ENCODE measurements around the gene CENPL.
"Not testable (repeated sequence)": the region's sequence is repeated elsewhere in the genome, so short reads cannot be mapped to it uniquely, and the experiment has no call there.

The CENPL gene

DNA sequence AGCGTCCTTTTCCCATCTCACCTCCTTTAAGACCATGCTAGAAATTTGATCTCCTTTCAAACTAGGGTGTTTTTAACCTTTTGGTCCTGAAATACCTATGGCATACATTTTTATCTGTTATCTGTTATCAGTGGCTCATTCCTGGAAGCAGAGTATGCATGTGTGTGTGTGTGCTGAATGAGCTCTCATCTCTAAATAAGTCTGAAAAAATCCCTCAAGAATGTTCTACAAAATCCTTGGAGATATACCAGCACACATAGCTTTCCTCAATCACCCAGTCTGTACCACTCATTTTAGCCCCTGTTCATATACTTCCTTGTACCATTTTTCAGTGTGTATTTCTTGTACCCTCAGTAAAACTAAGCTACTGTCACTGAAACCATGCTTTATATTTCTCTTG, 6.2 kb downstream of the CENPL start:
- H3K9me3 Mint-ChIP-seq, result no peaks in the 10 kb centered on the region
- H3K27me3 Mint-ChIP-seq, result no peaks in the 10 kb centered on the region
- H3K4me1 Mint-ChIP-seq (ENCODE audit: low read depth), result peaks cover 46% of the 10 kb centered on the region
- no peak overlapping the region for H3K4me3 Mint-ChIP-seq
- H3K36me3 Mint-ChIP-seq (ENCODE audit: low read depth), result peaks cover 51% of the 10 kb centered on the region
- no peak overlapping the region for H3K27ac Mint-ChIP-seq

DNA sequence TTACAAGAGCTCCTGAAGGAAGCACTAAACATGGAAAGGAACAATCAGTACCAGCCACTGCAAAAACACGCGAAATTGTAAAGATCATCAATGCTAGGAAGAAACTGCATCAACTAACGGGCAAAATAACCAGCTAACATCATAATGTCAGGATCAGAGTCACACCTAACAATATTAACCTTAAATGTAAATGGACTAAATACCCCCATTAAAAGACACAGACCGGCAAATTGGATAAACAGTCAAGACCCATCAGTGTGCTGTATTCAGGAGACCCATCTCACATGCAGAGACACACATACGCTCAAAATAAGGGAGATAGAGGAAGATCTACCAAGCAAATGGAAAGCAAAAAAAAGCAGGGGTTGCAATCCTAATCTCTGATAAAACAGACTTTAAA, 11.0 kb downstream of the CENPL start:
- Mint-ChIP-seq H3K36me3 (ENCODE audit: low read depth) (peaks cover 71% of the 10 kb centered on the region), H3K4me1 (ENCODE audit: low read depth) (peaks cover 26% of the 10 kb centered on the region)
- H3K27ac Mint-ChIP-seq, H3K4me3 Mint-ChIP-seq, H3K27me3 Mint-ChIP-seq, H3K9me3 Mint-ChIP-seq: not testable (repeated sequence)

DNA sequence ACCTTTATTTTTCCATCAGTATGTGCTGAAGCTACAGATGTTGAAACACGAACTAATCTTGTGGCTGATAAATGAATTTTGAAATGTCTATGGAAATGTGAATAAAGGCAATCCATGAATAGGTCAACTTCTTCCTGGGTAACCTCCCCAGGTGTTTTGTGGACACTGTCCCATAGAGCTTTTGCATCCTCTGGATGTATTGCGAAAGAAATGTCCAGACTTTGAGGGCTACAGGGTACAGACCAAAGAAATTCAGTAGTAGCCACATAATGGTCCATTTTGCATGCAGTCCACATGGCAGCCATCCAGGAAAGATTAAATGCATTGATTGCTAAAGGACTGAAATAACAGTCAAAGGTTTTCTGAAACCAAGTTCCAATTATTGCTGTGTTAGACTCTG, 21.7 kb downstream of the CENPL start:
- Mint-ChIP-seq H3K27ac (no peak overlapping the region), H3K36me3 (ENCODE audit: low read depth) (peaks cover 63% of the 10 kb centered on the region)

DNA sequence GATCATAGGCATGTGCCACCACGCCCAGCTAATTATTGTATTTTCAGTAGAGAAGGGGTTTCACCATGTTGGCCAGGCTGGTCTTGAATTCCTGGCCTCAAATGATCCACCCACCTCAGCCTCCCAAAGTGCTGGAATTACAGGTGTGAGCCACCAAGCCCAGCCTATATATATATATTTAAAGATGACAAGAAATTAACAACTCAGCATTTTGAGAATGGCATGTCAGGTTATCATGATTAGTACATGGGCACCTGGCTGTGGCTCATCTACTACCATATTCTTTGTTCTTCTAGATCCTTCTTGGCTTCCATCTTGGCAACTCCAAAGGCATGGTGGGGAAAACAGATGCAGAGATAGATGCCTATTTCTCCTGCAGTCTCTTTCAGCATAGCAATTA, 24.7 kb downstream of the CENPL start:
- H3K36me3 Mint-ChIP-seq (ENCODE audit: low read depth), result peaks cover 58% of the 10 kb centered on the region
- not testable (repeated sequence) for H3K27ac Mint-ChIP-seq; H3K27me3 Mint-ChIP-seq; H3K4me1 Mint-ChIP-seq (ENCODE audit: low read depth); H3K9me3 Mint-ChIP-seq; H3K4me3 Mint-ChIP-seq

More for the DNA sequence above, 21.7 kb downstream of the CENPL start:
- H3K9me3 Mint-ChIP-seq, result no peaks in the 10 kb centered on the region
- H3K4me1 Mint-ChIP-seq (ENCODE audit: low read depth), result no peaks in the 10 kb centered on the region
- H3K4me3 Mint-ChIP-seq, result no peak overlapping the region
- H3K27me3 Mint-ChIP-seq, result no peaks in the 10 kb centered on the region

DNA sequence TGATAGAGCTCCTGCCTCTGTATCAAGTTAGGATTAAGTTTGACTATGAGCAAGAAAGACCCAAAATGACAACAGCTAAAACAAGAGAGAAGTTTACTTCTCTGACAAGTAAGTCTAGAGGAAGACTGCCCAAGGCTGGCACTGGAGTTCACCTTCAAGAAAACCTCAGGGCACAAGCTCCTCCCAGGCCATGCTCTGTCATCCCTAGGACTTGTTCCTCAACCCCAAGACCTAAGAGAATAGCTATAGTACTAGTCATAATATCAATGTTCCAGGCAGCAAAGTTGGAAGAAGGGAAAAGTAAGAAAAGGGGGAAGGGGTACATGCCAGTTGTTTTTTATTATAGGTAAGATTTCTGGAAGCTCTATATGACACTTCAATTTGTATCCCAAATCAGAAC, 26.6 kb downstream of the CENPL start:
- Mint-ChIP-seq H3K36me3 (ENCODE audit: low read depth) (peaks cover 49% of the 10 kb centered on the region), H3K27me3 (no peaks in the 10 kb centered on the region), H3K4me1 (ENCODE audit: low read depth) (no peaks in the 10 kb centered on the region), H3K9me3 (no peaks in the 10 kb centered on the region), H3K4me3 (no peak overlapping the region), H3K27ac (no peak overlapping the region)

GRCh38 chr1:173789841-173790240, 34.8 kb downstream of the CENPL start:
- Mint-ChIP-seq H3K27ac (no peak overlapping the region), H3K4me1 (ENCODE audit: low read depth) (no peaks in the 10 kb centered on the region), H3K36me3 (ENCODE audit: low read depth) (peaks cover 28% of the 10 kb centered on the region), H3K4me3 (no peak overlapping the region), H3K9me3 (no peaks in the 10 kb centered on the region), H3K27me3 (no peaks in the 10 kb centered on the region)

DNA sequence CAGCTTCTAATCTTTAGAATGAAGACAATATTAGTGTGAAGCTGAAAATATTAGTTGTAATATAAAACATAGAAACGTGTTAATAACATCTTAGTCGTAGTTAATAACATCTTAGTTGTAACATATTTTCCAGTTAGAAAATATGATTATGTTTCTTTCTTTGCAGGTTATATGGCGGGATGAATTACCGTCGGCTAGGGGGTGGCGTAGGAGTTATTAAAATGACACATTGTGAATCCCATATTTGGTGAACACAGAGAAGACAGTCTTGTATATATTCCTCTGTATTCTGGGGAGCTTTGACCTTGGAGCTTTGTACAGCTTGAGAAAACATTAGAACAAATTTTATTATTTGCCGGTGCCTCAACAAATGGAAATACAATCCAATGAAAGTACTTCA, 39.7 kb downstream of the CENPL start:
- no peaks in the 10 kb centered on the region for H3K4me1 Mint-ChIP-seq (ENCODE audit: low read depth)

GRCh38 chr1:173779936-173780335, 44.7 kb downstream of the CENPL start:
- Mint-ChIP-seq H3K4me1 (ENCODE audit: low read depth) (no peaks in the 10 kb centered on the region), H3K36me3 (ENCODE audit: low read depth) (peaks cover 64% of the 10 kb centered on the region), H3K4me3 (no peak overlapping the region), H3K27ac (no peak overlapping the region), H3K9me3 (no peaks in the 10 kb centered on the region), H3K27me3 (no peaks in the 10 kb centered on the region)

More for the DNA sequence above, 39.7 kb downstream of the CENPL start:
- Mint-ChIP-seq H3K9me3 (no peaks in the 10 kb centered on the region), H3K27ac (no peak overlapping the region), H3K27me3 (no peaks in the 10 kb centered on the region), H3K4me3 (no peak overlapping the region), H3K36me3 (ENCODE audit: low read depth) (peaks cover 35% of the 10 kb centered on the region)

- Mint-ChIP-seq H3K9me3 (no peaks in the 10 kb centered on the region), H3K27ac (no peak overlapping the region), H3K27me3 (no peaks in the 10 kb centered on the region), H3K36me3 (ENCODE audit: low read depth) (peaks cover 48% of the 10 kb centered on the region), H3K4me3 (no peak overlapping the region), H3K4me1 (ENCODE audit: low read depth) (no peaks in the 10 kb centered on the region)
Observed at GRCh38 chr1:173775578-173776226, 49.0 kb downstream of the CENPL start.

DNA sequence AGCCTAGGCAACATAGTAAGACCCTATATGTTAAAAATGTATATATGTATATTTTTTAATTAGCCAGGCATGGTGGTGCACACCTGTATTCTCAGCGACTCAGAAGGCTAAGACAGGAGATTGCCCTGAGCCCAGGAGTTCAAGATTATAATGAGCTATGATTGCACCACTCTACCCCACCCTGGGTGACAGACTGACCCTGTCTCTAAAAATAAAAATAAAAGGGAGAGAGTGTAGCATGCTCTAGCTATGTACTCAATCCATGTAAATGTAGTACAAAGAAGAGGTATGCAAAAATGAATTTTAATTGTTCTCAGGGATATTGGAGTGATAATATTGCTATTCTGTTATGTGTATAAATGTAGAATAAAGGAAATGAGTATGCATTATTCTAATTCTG, 53.1 kb downstream of the CENPL start:
- Mint-ChIP-seq H3K27me3 (no peaks in the 10 kb centered on the region), H3K27ac (no peak overlapping the region), H3K9me3 (no peaks in the 10 kb centered on the region), H3K36me3 (ENCODE audit: low read depth) (peaks cover 48% of the 10 kb centered on the region), H3K4me3 (no peak overlapping the region), H3K4me1 (ENCODE audit: low read depth) (peaks cover 14% of the 10 kb centered on the region)

GRCh38 chr1:173770330-173770729, 54.4 kb downstream of the CENPL start:
- H3K27me3 Mint-ChIP-seq, H3K27ac Mint-ChIP-seq, H3K4me3 Mint-ChIP-seq, H3K9me3 Mint-ChIP-seq: not testable (repeated sequence)
- peaks cover 14% of the 10 kb centered on the region for H3K4me1 Mint-ChIP-seq (ENCODE audit: low read depth)
- H3K36me3 Mint-ChIP-seq (ENCODE audit: low read depth), result peaks cover 36% of the 10 kb centered on the region

GRCh38 chr1:173768827-173769226, 55.9 kb downstream of the CENPL start:
- no peaks in the 10 kb centered on the region for H3K27me3 Mint-ChIP-seq
- H3K9me3 Mint-ChIP-seq, result peaks cover 8% of the 10 kb centered on the region
- H3K27ac Mint-ChIP-seq, result peak overlapping the region; percentile 70
- H3K4me1 Mint-ChIP-seq (ENCODE audit: low read depth), result peaks cover 14% of the 10 kb centered on the region
- peaks cover 42% of the 10 kb centered on the region for H3K36me3 Mint-ChIP-seq (ENCODE audit: low read depth)
- H3K4me3 Mint-ChIP-seq, result no peak overlapping the region

DNA sequence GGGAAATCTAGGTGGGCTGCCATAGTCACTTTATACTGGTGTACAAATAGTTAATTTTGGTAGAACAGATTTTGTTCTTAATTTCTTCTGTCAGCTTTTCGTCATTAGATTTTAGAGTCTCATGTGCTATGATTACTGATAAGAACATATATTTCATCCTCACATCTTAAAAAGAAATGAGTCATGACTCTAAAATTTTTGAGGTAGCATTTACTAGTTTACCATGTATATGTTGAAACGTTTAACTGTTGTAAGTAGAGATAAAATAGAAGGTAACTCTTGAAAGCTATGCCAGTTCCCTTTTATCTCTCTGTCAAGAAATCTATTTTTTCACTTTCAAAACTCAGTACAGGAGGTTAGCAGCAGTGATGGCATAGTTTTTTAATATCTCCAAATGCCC, 56.5 kb downstream of the CENPL start:
- H3K27me3 Mint-ChIP-seq, result no peaks in the 10 kb centered on the region
- no peak overlapping the region for H3K27ac Mint-ChIP-seq
- H3K4me3 Mint-ChIP-seq, result no peak overlapping the region
- peaks cover 8% of the 10 kb centered on the region for H3K9me3 Mint-ChIP-seq
- peaks cover 14% of the 10 kb centered on the region for H3K4me1 Mint-ChIP-seq (ENCODE audit: low read depth)
- peaks cover 48% of the 10 kb centered on the region for H3K36me3 Mint-ChIP-seq (ENCODE audit: low read depth)

DNA sequence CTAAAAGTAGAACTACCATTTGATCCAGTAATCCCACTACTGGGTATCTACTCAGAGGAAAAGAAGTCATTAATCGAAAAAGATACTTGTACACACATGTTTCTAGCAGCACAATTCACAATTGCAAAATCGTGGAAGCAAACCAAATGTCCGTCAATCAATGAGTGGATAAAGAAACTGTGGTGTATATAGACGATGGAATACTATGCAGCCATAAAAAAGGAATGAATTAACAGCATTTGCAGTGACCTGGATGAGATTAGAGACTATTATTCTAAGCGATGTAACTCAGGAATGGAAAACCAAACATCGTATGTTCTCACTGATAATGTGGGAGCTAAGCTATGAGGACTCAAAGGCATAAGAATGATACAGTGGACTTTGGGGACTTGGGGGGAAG, 60.4 kb downstream of the CENPL start:
- not testable (repeated sequence) for H3K4me1 Mint-ChIP-seq (ENCODE audit: low read depth); H3K27me3 Mint-ChIP-seq; H3K4me3 Mint-ChIP-seq; H3K27ac Mint-ChIP-seq
- peaks cover 75% of the 10 kb centered on the region for H3K36me3 Mint-ChIP-seq (ENCODE audit: low read depth)
- peaks cover 16% of the 10 kb centered on the region for H3K9me3 Mint-ChIP-seq

DNA sequence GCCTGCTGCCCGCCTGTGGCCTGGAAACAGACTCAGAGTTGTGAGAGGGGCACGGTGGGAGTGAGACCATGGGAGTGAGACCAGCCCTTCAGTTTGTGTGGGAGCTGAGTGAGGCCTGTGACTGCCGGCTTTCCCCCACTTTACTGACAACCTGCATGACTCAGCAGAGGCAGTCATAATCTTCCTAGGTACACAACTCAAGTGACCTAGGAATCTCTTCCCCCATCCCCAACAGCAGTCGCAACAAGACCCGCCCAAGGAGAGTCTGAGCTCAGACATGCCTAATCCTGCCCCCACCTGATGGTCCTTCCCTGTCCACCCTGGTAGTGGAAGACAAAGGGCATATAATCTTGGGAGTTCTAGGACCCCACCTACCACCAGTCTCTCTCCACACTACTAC, 65.7 kb downstream of the CENPL start:
- Mint-ChIP-seq H3K36me3 (ENCODE audit: low read depth) (peaks cover 85% of the 10 kb centered on the region), H3K27me3 (no peaks in the 10 kb centered on the region), H3K4me1 (ENCODE audit: low read depth) (no peaks in the 10 kb centered on the region), H3K4me3 (no peak overlapping the region), H3K9me3 (peaks cover 10% of the 10 kb centered on the region), H3K27ac (peak overlapping the region; percentile 21)

DNA sequence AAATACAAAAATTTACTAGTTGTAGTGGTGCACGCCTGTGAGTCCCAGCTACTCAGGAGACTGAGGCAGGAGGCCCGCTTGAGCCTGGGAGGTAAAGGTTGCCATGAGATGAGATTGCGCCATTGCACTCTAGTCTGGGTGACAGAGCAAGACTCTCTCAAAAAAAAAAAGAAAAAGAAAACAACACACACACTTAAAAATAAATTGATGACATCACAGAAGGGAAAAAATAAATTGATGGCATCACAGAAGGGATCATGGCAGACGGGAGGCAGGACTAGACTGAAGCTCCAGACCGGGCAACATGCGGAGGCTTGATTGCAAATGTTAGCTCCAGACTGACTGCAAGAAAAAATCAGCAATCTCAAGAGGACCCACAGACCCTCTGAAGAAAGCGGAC, 66.6 kb downstream of the CENPL start:
- H3K36me3 Mint-ChIP-seq (ENCODE audit: low read depth), result peaks cover 82% of the 10 kb centered on the region
- no peaks in the 10 kb centered on the region for H3K27me3 Mint-ChIP-seq
- no peak overlapping the region for H3K4me3 Mint-ChIP-seq
- H3K27ac Mint-ChIP-seq, result no peak overlapping the region
- H3K9me3 Mint-ChIP-seq, result peaks cover 8% of the 10 kb centered on the region
- no peaks in the 10 kb centered on the region for H3K4me1 Mint-ChIP-seq (ENCODE audit: low read depth)

All from stimulated activated naive CD8-positive, alpha-beta T cell treated with anti-CD3 and anti-CD28 coated beads, Interleukin-15, Interleukin-2, amounts not matched to agents 100 ng/mL and 50 ng/mL, for 24 hours (primary cell).